Measurements from ENCODE around the gene LAMC1.

- no peak for TF ChIP-seq CTCF (IDR thresholded peaks at IDR 0.05 in 2 of 3, conservative IDR thresholded peaks at IDR 0.05 in 1 of 3; ENCODE audit: borderline replicate concordance in 1 of 3, insufficient read depth in 1 of 3, low read depth in 2 of 3, low read length in 2 of 3)
- TF ChIP-seq EZH2 (IDR thresholded peaks at IDR 0.05), result no peak
- no peak for TF ChIP-seq SRF (IDR thresholded peaks at IDR 0.05; ENCODE audit: low read depth)
- no peak for TF ChIP-seq TCF7L2 (IDR thresholded peaks at IDR 0.05; ENCODE audit: borderline replicate concordance, extremely low read depth, insufficient read depth, insufficient read length)
- no peak for TF ChIP-seq RAD21 (IDR thresholded peaks at IDR 0.05; ENCODE audit: low read depth)
These were observed 29.5 kb upstream of the LAMC1 start for GRCh38 chr1:182993746-182994145.

All from HCT116 (cell line).